ENCODE data around the gene HIBADH.
"Not testable (repeated sequence)": the region's sequence is repeated elsewhere in the genome, so short reads cannot be mapped to it uniquely, and the experiment has no call there.

HIBADH gene

DNA sequence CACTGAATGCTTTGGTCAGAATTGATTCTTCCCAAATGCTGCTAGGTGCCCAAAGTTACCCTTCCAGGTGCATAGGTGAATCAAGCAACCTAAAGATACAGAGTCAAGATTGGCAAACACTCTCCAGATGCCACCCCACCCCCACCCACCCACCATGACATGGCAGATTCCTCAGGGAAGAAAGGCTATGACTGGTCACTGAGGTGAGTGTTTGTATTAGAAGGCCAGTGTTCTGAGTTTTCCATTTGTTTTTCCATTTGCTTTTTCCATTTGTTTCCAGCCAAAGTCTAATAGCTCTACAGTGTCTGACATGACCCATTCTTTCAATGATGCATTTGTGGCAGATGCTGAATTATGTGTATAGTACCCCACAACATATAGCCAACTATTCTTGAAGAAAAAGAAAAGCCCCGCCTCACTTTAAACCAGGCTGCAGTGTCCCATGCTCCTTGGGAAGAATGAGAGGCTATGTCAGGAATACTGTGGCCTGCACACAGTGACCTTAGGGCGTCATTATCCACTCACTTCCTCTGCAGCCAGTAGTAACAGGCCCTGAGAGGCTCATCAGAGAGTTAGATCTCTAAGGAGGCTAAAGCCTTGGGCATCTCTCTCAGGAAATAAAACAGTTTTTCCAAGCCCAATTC, 16.1 kb upstream of the HIBADH start:
- no peak for DNase-seq

- DNase-seq = no peak
These were observed 15.4 kb upstream of the HIBADH start for GRCh38 chr7:27677912-27678612.

DNA sequence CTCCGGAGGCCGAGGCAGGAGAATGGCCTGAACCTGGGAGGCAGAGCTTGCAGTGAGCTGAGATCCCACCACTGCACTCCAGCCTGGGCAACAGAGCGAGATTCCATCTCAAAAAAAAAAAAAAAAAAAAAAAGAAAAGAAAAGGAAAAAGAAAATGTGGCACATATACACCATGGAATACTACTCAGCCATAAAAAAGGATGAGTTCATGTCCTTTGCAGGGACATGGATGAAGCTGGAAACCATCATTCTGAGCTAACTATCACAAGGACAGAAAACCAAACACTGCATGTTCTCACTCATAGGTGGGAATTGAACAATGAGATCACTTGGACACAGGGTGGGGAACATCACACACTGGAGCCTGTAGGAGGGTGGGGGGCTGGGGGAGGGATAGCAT, 11.4 kb upstream of the HIBADH start:
- not testable (repeated sequence) for DNase-seq

DNA sequence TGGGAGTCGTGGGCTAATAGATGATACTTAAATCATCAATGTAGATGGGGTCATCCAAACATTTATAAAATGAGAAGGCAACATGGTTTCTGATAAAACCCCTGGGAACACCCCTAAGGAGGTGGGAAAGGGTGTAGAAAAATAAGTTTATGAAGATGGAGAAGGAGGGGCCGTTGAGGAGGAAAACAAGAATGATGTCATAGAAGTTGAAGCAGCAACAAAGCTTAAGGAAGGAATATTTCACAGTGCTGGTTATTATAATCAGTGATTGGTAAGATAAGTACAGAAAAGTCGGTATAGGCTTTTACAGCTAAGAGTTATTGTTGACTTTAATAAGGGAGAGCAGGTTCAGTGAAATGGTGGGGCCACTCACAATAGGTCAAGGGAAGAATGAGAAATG, 9.0 kb upstream of the HIBADH start:
- DNase-seq = no peak

- DNase-seq = no peak
These were observed 8.0 kb upstream of the HIBADH start for GRCh38 chr7:27670676-27671075.

DNA sequence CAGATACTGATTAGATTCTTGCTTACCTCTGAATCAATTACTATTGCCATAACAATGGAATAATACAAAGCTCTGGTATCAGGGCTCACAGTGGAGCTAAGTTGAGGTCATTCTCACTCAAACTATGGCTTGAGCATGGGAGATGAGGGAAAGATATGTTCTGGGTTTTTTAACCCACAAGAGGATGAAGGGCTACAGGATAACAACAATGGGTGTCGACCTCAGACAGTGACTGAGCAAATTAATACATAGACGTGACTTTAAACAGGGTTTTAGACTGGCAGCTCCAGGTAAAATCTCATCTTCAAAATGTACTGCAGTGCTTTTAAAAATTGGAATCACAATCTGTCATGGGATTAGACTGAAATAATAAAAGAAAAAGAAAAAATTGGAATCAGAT, 7.5 kb upstream of the HIBADH start:
- no peak for DNase-seq

DNA sequence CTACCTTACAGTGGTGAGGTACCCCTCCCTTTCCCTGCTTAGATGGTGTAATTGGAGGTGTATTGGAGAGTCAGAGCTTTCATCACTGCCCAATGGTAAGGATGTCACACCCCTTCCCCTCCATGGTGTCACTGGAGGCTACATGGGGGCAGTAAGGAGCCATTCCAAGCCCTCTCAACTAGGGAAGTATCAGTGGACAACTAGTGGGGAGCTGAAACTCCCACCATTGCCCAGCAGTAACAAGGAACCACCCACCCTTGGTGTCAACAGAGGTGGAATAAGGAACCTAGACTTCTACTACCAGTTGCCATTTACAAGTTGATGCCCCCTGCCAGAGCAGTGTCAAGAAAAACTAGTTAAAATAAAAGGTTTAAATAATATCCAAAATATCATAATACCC, 2.8 kb upstream of the HIBADH start:
- no peak for DNase-seq

- DNase-seq = no peak
These were observed 1.3 kb upstream of the HIBADH start for GRCh38 chr7:27663989-27664331.

DNA sequence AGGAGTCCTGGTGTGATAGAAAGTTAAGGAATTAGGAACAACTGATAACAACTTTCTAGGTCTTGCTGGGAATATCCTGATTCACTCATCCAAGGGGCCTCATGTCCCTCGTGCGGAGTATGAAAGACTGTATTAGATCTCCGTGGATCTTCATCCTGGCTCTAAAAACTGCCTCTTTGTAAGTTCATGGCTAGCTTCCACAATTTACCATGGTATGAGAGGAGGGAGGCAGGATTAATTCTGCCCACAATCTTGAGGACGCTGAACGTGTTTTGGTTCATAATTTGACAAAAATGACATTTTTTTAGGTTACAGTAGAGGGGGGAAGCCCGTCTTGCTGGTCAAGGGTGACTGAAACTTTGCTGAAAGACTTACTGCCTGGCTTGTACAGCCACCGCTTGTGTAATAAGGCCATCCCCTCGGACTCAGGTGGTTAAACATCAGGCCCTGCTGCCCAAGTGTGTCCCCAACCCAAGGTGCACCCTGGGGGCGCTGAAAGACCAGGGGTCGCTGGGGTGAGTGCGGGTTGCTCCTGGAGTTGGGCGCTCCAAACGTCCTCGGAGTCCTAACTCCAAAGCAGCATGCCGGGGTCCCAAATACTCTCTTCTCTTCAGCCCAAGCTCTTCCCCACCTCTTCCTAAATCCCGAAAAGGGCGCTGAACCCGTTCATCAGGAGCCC, 733 bp downstream of the HIBADH start:
- DNase-seq = peak; percentile 39

- DNase-seq = no peak
These were observed 6.0 kb downstream of the HIBADH start for GRCh38 chr7:27656724-27657123.

- DNase-seq = no peak
These were observed 7.5 kb downstream of the HIBADH start for GRCh38 chr7:27655184-27655583.

- DNase-seq = no peak
These were observed 10.2 kb downstream of the HIBADH start for GRCh38 chr7:27652518-27652917.

DNA sequence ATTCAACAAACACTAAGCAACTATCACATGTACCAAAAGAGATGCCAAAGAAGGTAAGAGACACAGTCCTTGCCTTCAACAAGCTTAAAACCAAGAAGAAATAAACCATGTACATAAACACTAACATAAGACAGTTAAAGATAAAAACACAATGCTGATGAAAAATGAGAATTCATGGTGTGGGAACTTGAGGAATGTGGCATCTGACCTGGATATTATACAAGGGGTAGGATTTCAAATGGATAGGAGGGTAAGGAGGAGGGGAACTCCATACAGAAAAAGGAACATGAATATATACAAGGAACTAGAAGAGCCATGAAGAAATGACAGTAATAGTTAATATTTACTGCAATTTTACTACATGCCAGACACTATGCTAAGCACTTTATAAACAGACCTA, 11.0 kb downstream of the HIBADH start:
- no peak for DNase-seq

- no peak for DNase-seq
These were observed 12.4 kb downstream of the HIBADH start for GRCh38 chr7:27650283-27650682.

GRCh38 chr7:27647489-27647888, 15.2 kb downstream of the HIBADH start:
- DNase-seq = no peak

DNA sequence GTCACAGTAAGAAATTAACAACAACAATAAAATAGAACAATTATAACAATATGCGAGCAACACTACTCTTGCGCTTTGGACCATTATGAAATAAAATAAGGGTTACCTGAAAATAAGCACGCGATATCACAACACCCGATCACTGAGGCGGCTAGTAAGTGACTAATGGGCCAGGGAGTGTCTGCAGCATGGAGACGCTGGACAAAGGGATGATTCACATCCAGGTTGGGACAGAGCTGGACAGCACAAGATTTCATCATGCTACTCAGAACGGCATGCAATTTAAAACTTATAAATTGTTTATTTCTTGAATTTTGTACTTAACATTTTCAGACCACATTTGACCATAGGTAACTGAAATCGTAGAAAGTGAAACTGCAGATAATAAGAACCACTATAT, 15.6 kb downstream of the HIBADH start:
- DNase-seq = no peak

DNA sequence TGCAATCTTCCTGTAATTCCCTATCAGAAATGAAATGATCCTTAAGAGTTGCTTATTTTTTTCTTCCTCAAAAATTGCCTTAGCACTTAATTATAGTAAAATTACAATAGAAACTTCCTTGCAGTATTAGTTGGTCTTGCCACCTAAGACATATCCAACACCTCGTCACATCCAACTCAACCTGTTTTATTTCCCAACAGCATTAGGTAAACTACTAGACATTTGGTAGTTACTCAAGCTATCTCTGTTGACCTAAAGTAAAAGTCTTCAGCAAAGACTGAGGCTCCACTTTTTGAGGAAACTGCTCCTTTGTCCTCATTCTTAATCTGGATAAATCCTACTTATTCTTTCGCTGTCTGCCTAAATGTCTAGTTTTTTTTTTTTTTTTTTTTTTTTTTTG, 20.4 kb downstream of the HIBADH start:
- DNase-seq = no peak

DNA sequence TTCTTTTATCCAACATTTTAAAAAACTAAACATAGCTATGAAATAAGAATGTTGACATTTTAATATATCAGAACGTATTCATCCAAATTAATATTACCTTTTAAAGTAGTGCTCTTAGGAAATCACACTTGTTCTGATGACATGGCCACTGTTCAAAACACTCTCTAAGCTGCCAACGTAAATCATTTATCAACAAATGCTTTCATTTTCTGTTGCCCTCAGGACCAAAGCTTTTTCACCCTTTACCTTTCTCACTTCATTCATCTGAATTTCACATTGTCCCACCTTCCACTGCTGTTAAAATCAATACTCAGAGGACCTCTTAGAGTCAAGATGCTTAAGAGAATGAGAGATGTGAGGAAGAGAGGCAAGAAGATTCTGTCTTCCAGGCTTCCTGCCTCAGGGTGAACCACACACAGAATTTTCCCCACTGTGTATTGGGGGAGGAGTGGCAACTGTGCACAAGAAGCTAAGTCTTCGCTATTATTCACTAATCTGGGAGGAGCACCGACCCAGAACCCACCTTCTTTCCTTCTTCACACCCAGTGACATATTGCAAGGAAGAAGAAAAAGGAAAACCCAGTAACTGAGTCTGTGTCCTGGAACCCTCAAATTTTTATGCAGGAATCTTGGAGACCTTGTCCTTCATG, 21.0 kb downstream of the HIBADH start:
- no peak for DNase-seq

GRCh38 chr7:27640884-27641574, 21.7 kb downstream of the HIBADH start:
- no peak for DNase-seq

DNA sequence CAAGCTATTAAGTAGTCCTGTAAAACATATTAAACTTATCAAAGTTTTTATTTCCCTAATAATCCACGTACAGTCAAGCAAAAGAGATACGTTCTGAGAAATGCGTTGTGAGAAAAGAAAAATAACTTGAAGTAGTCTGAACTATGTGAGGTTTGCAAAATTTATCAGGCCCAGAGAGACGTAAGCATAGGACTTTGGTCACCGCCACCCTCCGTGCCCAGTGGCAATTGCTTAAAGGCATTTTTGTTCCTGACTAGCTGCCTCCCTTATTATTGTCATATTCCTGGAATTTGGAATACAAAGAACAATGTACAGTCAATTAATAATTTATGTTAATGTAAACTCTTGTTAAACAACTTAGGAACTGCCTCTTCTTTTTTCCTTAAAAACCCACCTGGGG, 22.8 kb downstream of the HIBADH start:
- no peak for DNase-seq

- not testable (repeated sequence) for DNase-seq
These were observed 23.6 kb downstream of the HIBADH start for GRCh38 chr7:27639048-27639447.

- DNase-seq = no peak
These were observed 26.2 kb downstream of the HIBADH start for GRCh38 chr7:27636326-27637006.

- DNase-seq = no peak
These were observed 27.0 kb downstream of the HIBADH start for GRCh38 chr7:27635728-27636127.

Data from activated T-cell treated with anti-CD3 and anti-CD28 coated beads, Interleukin-2, amount 50 U/mL, for 1 hour (primary cell).